HUES6 (cell line): ENCODE results near the gene IGF1R.

ENCODE experiments used
- H3K27ac ChIP-seq: 2 replicates; pipeline ENCODE4 v1.7.0; 2013; ENCODE audit warnings: low read depth, mild to moderate bottlenecking, low read length, inconsistent platforms
- H3K27me3 ChIP-seq: 2 replicates; pipeline ENCODE4 v1.6.1; 2013; ENCODE audit warnings: low read length; ENCODE audit not compliant: control insufficient read depth, insufficient read depth
- H3K36me3 ChIP-seq: 2 replicates; pipeline ENCODE4 v1.6.1; 2013; ENCODE audit warnings: low read length; ENCODE audit not compliant: control insufficient read depth, insufficient read depth
- H3K4me1 ChIP-seq: 2 replicates; pipeline ENCODE4 v1.6.1; 2013; ENCODE audit warnings: low read length; ENCODE audit not compliant: control insufficient read depth, insufficient read depth
- H3K4me3 ChIP-seq: 2 replicates; pipeline ENCODE4 v1.5.1; 2013; ENCODE audit warnings: low read depth, low read length
- H3K9ac ChIP-seq: one replicate; pipeline ENCODE4 v1.6.1; 2013; ENCODE audit warnings: mild to moderate bottlenecking, low read length
- H3K9me3 ChIP-seq: 2 replicates; pipeline ENCODE4 v1.6.1; 2013; ENCODE audit warnings: low read depth, low read length; ENCODE audit not compliant: control insufficient read depth, insufficient read depth

The IGF1R gene

GRCh38 chr15:98868564-98868963 lies 220.2 kb downstream of the IGF1R start:
- Histone ChIP-seq H3K9me3 (peaks cover 7% of the 10 kb centered on the region; the same call in 1 of the 2 replicates), H3K9ac (no peak overlapping the region), H3K4me3 (no peak overlapping the region), H3K27ac (no peak overlapping the region), H3K27me3 (no peaks in the 10 kb centered on the region), H3K4me1 (peaks cover 36% of the 10 kb centered on the region), H3K36me3 (no peaks in the 10 kb centered on the region)

GRCh38 chr15:98870788-98871187 lies 222.4 kb downstream of the IGF1R start:
- Histone ChIP-seq H3K27ac (no peak overlapping the region), H3K9me3 (0 out of 2 replicates have a peak, but pooled peaks cover 3% of the 10 kb centered on the region), H3K4me1 (peaks cover 41% of the 10 kb centered on the region), H3K27me3 (no peaks in the 10 kb centered on the region), H3K4me3 (no peak overlapping the region), H3K9ac (no peak overlapping the region), H3K36me3 (no peaks in the 10 kb centered on the region)

- 0 out of 2 replicates have a peak, but pooled peaks cover 3% of the 10 kb centered on the region for H3K9me3 ChIP-seq
- peaks cover 37% of the 10 kb centered on the region for H3K4me1 ChIP-seq
- no peak overlapping the region for H3K9ac ChIP-seq
- no peaks in the 10 kb centered on the region for H3K27me3 ChIP-seq
- H3K36me3 ChIP-seq = no peaks in the 10 kb centered on the region
- no peak overlapping the region for H3K4me3 ChIP-seq
- no peak overlapping the region for H3K27ac ChIP-seq
These were observed 224.4 kb downstream of the IGF1R start for GRCh38 chr15:98872774-98873173.

- Histone ChIP-seq H3K27me3 (no peaks in the 10 kb centered on the region), H3K4me3 (no peak overlapping the region), H3K27ac (no peak overlapping the region), H3K9ac (no peak overlapping the region), H3K9me3 (0 out of 2 replicates have a peak, but pooled peaks cover under 1% of the 10 kb centered on the region), H3K36me3 (no peaks in the 10 kb centered on the region), H3K4me1 (peaks cover 39% of the 10 kb centered on the region)
These were observed 225.3 kb downstream of the IGF1R start for GRCh38 chr15:98873441-98874218.

GRCh38 chr15:98874370-98874769 lies 226.0 kb downstream of the IGF1R start:
- H3K36me3 ChIP-seq = no peaks in the 10 kb centered on the region
- H3K4me3 ChIP-seq = no peak overlapping the region
- no peak overlapping the region for H3K9ac ChIP-seq
- peak overlapping the region; percentile 26; the same call in 1 of the 2 replicates for H3K27ac ChIP-seq
- no peaks in the 10 kb centered on the region for H3K27me3 ChIP-seq
- H3K4me1 ChIP-seq = peaks cover 39% of the 10 kb centered on the region
- H3K9me3 ChIP-seq = no peaks in the 10 kb centered on the region

GRCh38 chr15:98874773-98875172 lies 226.4 kb downstream of the IGF1R start:
- Histone ChIP-seq H3K27me3 (no peaks in the 10 kb centered on the region), H3K27ac (peak overlapping the region; percentile 26; the same call in 1 of the 2 replicates), H3K9me3 (no peaks in the 10 kb centered on the region), H3K4me1 (peaks cover 39% of the 10 kb centered on the region), H3K4me3 (no peak overlapping the region), H3K36me3 (no peaks in the 10 kb centered on the region), H3K9ac (no peak overlapping the region)

GRCh38 chr15:98875309-98875708 lies 227.0 kb downstream of the IGF1R start:
- no peaks in the 10 kb centered on the region for H3K27me3 ChIP-seq
- peaks cover 39% of the 10 kb centered on the region for H3K4me1 ChIP-seq
- H3K9ac ChIP-seq = no peak overlapping the region
- no peak overlapping the region for H3K4me3 ChIP-seq
- no peaks in the 10 kb centered on the region for H3K9me3 ChIP-seq
- H3K27ac ChIP-seq = no peak overlapping the region
- H3K36me3 ChIP-seq = no peaks in the 10 kb centered on the region

GRCh38 chr15:98876451-98877369 lies 228.4 kb downstream of the IGF1R start:
- Histone ChIP-seq H3K36me3 (no peaks in the 10 kb centered on the region), H3K4me1 (peaks cover 39% of the 10 kb centered on the region), H3K9me3 (no peaks in the 10 kb centered on the region), H3K27ac (no peak overlapping the region), H3K4me3 (no peak overlapping the region), H3K9ac (no peak overlapping the region), H3K27me3 (no peaks in the 10 kb centered on the region)

GRCh38 chr15:98878172-98878571 lies 229.8 kb downstream of the IGF1R start:
- Histone ChIP-seq H3K27ac (no peak overlapping the region), H3K9me3 (no peaks in the 10 kb centered on the region), H3K4me1 (peaks cover 45% of the 10 kb centered on the region)

GRCh38 chr15:98878862-98879261 lies 230.5 kb downstream of the IGF1R start:
- Histone ChIP-seq H3K27me3 (no peaks in the 10 kb centered on the region), H3K9ac (no peak overlapping the region), H3K27ac (no peak overlapping the region), H3K9me3 (no peaks in the 10 kb centered on the region), H3K4me3 (no peak overlapping the region), H3K4me1 (peaks cover 43% of the 10 kb centered on the region), H3K36me3 (no peaks in the 10 kb centered on the region)

More at GRCh38 chr15:98878172-98878571, 229.8 kb downstream of the IGF1R start:
- Histone ChIP-seq H3K36me3 (no peaks in the 10 kb centered on the region), H3K27me3 (no peaks in the 10 kb centered on the region), H3K4me3 (no peak overlapping the region), H3K9ac (no peak overlapping the region)
